HCT116 (cell line): Measurements from ENCODE around the gene ELMOD3.
"Not testable (repeated sequence)": the region's sequence is repeated elsewhere in the genome, so short reads cannot be mapped to it uniquely, and the experiment has no call there.

Experiments used
- CEBPB ChIP-seq: IDR thresholded peaks from 2 replicates; pipeline ENCODE4 v1.6.1; 2012; ENCODE audit warnings: low read depth
- CTCF ChIP-seq, 3 experiments: fragments of 200-600 bp in 1 of 3; sonication (generic) in 1 of 3; IDR thresholded peaks in 2 of 3; conservative IDR thresholded peaks in 1 of 3; 2 replicates each; pipeline ENCODE4 v1.5.1; 2012 to 2017; ENCODE audit warnings: low read depth in 2 of 3, low read length in 2 of 3, antibody characterized with exemption in 1 of 3, borderline replicate concordance in 1 of 3, control low read depth in 1 of 3, mild to moderate bottlenecking in 1 of 3, mixed read lengths in 1 of 3, mixed run types in 1 of 3, moderate library complexity in 1 of 3; ENCODE audit not compliant: insufficient read depth in 1 of 3
- EZH2 ChIP-seq: fragments of 200-600 bp; sonication (generic); IDR thresholded peaks from 2 replicates; pipeline ENCODE4 v1.6.1; 2017; ENCODE audit warnings: antibody characterized with exemption, mixed run types
- JUND ChIP-seq: IDR thresholded peaks from 2 replicates; pipeline ENCODE4 v1.6.1; 2012
- POLR2A ChIP-seq: IDR thresholded peaks from 2 replicates; pipeline ENCODE4 v1.7.0; 2011; ENCODE audit warnings: borderline replicate concordance; ENCODE audit not compliant: insufficient read depth, insufficient read length; ENCODE audit errors: extremely low read depth
- RAD21 ChIP-seq: IDR thresholded peaks from 2 replicates; pipeline ENCODE4 v1.6.1; 2012; ENCODE audit warnings: low read depth, mild to moderate bottlenecking
- REST ChIP-seq: IDR thresholded peaks from 2 replicates; pipeline ENCODE4 v1.6.1; 2012; ENCODE audit warnings: low read depth
- SIN3A ChIP-seq: IDR thresholded peaks from 2 replicates; pipeline ENCODE4 v1.6.1; 2012; ENCODE audit warnings: low read depth
- TCF7L2 ChIP-seq: IDR thresholded peaks from 2 replicates; pipeline ENCODE4 v1.7.0; 2011; ENCODE audit warnings: borderline replicate concordance, inconsistent platforms; ENCODE audit not compliant: insufficient read depth, insufficient read length; ENCODE audit errors: extremely low read depth
- YY1 ChIP-seq: IDR thresholded peaks from 2 replicates; pipeline ENCODE4 v1.6.1; 2011; ENCODE audit warnings: low read length, low read depth, moderate library complexity, mild to moderate bottlenecking; ENCODE audit not compliant: insufficient replicate concordance; ENCODE audit errors: extremely low read depth
- TF ChIP-seq, protein P1 (sequence below): IDR thresholded peaks from 2 replicates; pipeline ENCODE4 v1.6.1; 2012

- not testable (repeated sequence) for TF ChIP-seq YY1; CTCF (IDR thresholded peaks at IDR 0.05 in 2 of 3, conservative IDR thresholded peaks at IDR 0.05 in 1 of 3; ENCODE audit: borderline replicate concordance in 1 of 3, insufficient read depth in 1 of 3, low read depth in 2 of 3, low read length in 2 of 3); SIN3A; POLR2A; CEBPB; EZH2; REST; RAD21; JUND; TCF7L2
- TF ChIP-seq, protein P1, sequence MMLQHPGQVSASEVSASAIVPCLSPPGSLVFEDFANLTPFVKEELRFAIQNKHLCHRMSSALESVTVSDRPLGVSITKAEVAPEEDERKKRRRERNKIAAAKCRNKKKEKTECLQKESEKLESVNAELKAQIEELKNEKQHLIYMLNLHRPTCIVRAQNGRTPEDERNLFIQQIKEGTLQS = not testable (repeated sequence)
Observed at GRCh38 chr2:85414421-85414759, 59.8 kb downstream of the ELMOD3 start.
